ENCODE measurements around the gene LYRM2. TPM values are rescaled to one million over a fixed set of nuclear protein-coding genes. Genes with fewer than 3 reads are reported as not detected.

Gene LYRM2
- total RNA-seq, 1 experiment from 2014 or later, result 26.3 TPM

- ChIA-PET CTCF (no interaction called here), RAD21 (ENCODE audit: low non-redundant PET in 1 of 2, low total read pairs in 2 of 2, uncharacterized antibody in 2 of 2, unreplicated experiment in 2 of 2) (no interaction called here), POLR2A (no interaction called here)
- H3K4me3 ChIP-seq (replicated peaks in 1 of 2; ENCODE audit: low read depth in 1 of 2, low read length in 2 of 2), result no peak overlapping the region
- BruUV-seq (replicated peaks), result no TSS peak
- no peaks in the 10 kb centered on the region for H3K9me2 ChIP-seq (ENCODE audit: insufficient read depth)
- no peak overlapping the region for H3K27ac ChIP-seq (ENCODE audit: low read depth, low read length)
- no peaks in the 10 kb centered on the region for H3K36me3 ChIP-seq (ENCODE audit: control insufficient read depth in 1 of 2, insufficient read depth in 2 of 2, low read length in 2 of 2)
- intact Hi-C loops (cut with micrococcal nuclease), result no loop called here
- H3K9me3 ChIP-seq (ENCODE audit: control insufficient read depth in 1 of 2, insufficient read depth in 1 of 2, low read depth in 1 of 2, low read length in 2 of 2), result peaks cover 0 to 10% of the 10 kb centered on the region in 2 experiments; a peak in 1 of 4 replicates
- no peak for TF ChIP-seq JUND (IDR thresholded peaks at IDR 0.05)
- TF ChIP-seq TCF7L2 (IDR thresholded peaks at IDR 0.05; ENCODE audit: borderline replicate concordance, extremely low read depth, insufficient read depth, insufficient read length), result no peak
- no peak for TF ChIP-seq CBX3 (IDR thresholded peaks at IDR 0.05; ENCODE audit: low read depth)
- no peak for TF ChIP-seq POLR2AphosphoS5 (IDR thresholded peaks at IDR 0.05; ENCODE audit: low read depth, low read length)
- TF ChIP-seq ELF1 (IDR thresholded peaks at IDR 0.05; ENCODE audit: borderline replicate concordance, low read depth), result no peak
- no peak for TF ChIP-seq SRF (IDR thresholded peaks at IDR 0.05; ENCODE audit: low read depth)
- TF ChIP-seq, protein P1, sequence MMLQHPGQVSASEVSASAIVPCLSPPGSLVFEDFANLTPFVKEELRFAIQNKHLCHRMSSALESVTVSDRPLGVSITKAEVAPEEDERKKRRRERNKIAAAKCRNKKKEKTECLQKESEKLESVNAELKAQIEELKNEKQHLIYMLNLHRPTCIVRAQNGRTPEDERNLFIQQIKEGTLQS (IDR thresholded peaks at IDR 0.05), result no peak
- no peak for TF ChIP-seq CEBPB (IDR thresholded peaks at IDR 0.05; ENCODE audit: low read depth)
- no peak for TF ChIP-seq RAD21 (IDR thresholded peaks at IDR 0.05; ENCODE audit: low read depth)
- TF ChIP-seq EZH2 (IDR thresholded peaks at IDR 0.05), result no peak
- TF ChIP-seq POLR2A (IDR thresholded peaks at IDR 0.05; ENCODE audit: borderline replicate concordance, extremely low read depth, insufficient read depth, insufficient read length), result no peak
- TF ChIP-seq ZBTB33 (IDR thresholded peaks at IDR 0.05; ENCODE audit: extremely low read depth, insufficient replicate concordance, low read length), result no peak
- H3K4me2 ChIP-seq (ENCODE audit: low read length), result no peak overlapping the region
- no peaks in the 10 kb centered on the region for H3K79me2 ChIP-seq (ENCODE audit: insufficient read depth, low read length)
- no peaks in the 10 kb centered on the region for H4K20me1 ChIP-seq (ENCODE audit: insufficient read depth)
- ATAC-seq (no peak), DNase-seq (ENCODE audit: low read depth, low spot score) (no peak)
- H2AFZ ChIP-seq (ENCODE audit: low read depth, low read length, poor library complexity, severe bottlenecking), result no peak overlapping the region
- no peaks in the 10 kb centered on the region for H3K4me1 ChIP-seq (ENCODE audit: control insufficient read depth in 1 of 2, insufficient read depth in 2 of 2, low read length in 2 of 2)
- H3K9ac ChIP-seq (ENCODE audit: low read length), result no peak overlapping the region
- H3K27me3 ChIP-seq (ENCODE audit: insufficient read depth, low read length), result peaks cover 9% of the 10 kb centered on the region; the same call in 1 of the 2 replicates
Observed at GRCh38 chr6:89562093-89562973, 76.2 kb downstream of the LYRM2 start.

All from HCT116 (cell line).